Measurements from ENCODE around the gene AFP. TPM values are rescaled to one million over a fixed set of nuclear protein-coding genes. Genes with fewer than 3 reads are reported as not detected.

Gene AFP
- total RNA-seq, 2 donors from 2014 or later: not detected

- TF ChIP-seq CTCF (IDR thresholded peaks at IDR 0.05): no peak
- Histone ChIP-seq H3K4me1 (no peaks in the 10 kb centered on the region), H3K36me3 (no peaks in the 10 kb centered on the region), H3K4me3 (no peak overlapping the region), H3K27me3 (no peaks in the 10 kb centered on the region), H3K9me3 (no peaks in the 10 kb centered on the region), H3K27ac (no peak overlapping the region)
- no peak for DNase-seq (ENCODE audit: low spot score)
Observed at GRCh38 chr4:73456177-73457022, 20.4 kb downstream of the AFP start.

- Histone ChIP-seq H3K4me3 (no peak overlapping the region), H3K36me3 (no peaks in the 10 kb centered on the region), H3K27me3 (no peaks in the 10 kb centered on the region), H3K9me3 (no peaks in the 10 kb centered on the region), H3K27ac (no peak overlapping the region), H3K4me1 (no peaks in the 10 kb centered on the region)
- TF ChIP-seq CTCF (IDR thresholded peaks at IDR 0.05): no peak
- DNase-seq (ENCODE audit: low spot score): no peak
Observed at GRCh38 chr4:73458184-73459047, 22.4 kb downstream of the AFP start.

GRCh38 chr4:73459048-73459421 lies 23.0 kb downstream of the AFP start:
- Histone ChIP-seq H3K36me3 (no peaks in the 10 kb centered on the region), H3K4me3 (no peak overlapping the region), H3K27ac (no peak overlapping the region), H3K9me3 (no peaks in the 10 kb centered on the region), H3K27me3 (no peaks in the 10 kb centered on the region), H3K4me1 (no peaks in the 10 kb centered on the region)
- no peak for TF ChIP-seq CTCF (IDR thresholded peaks at IDR 0.05)
- no peak for DNase-seq (ENCODE audit: low spot score)

- TF ChIP-seq CTCF (IDR thresholded peaks at IDR 0.05): no peak
- no peak overlapping the region for H3K4me3 ChIP-seq
- H3K9me3 ChIP-seq: no peaks in the 10 kb centered on the region
- no peaks in the 10 kb centered on the region for H3K4me1 ChIP-seq
- DNase-seq (ENCODE audit: low spot score): no peak
- no peak overlapping the region for H3K27ac ChIP-seq
- H3K27me3 ChIP-seq: no peaks in the 10 kb centered on the region
- no peaks in the 10 kb centered on the region for H3K36me3 ChIP-seq
Observed at GRCh38 chr4:73460913-73461522, 25.0 kb downstream of the AFP start.

GRCh38 chr4:73468170-73468569 lies 32.1 kb downstream of the AFP start:
- Histone ChIP-seq H3K36me3 (no peaks in the 10 kb centered on the region), H3K4me3 (no peak overlapping the region), H3K27ac (no peak overlapping the region), H3K4me1 (no peaks in the 10 kb centered on the region), H3K9me3 (peaks cover 0 to 11% of the 10 kb centered on the region in 2 donors), H3K27me3 (no peaks in the 10 kb centered on the region)
- no peak for DNase-seq (ENCODE audit: low spot score)
- TF ChIP-seq CTCF (IDR thresholded peaks at IDR 0.05): no peak

Data from right atrium auricular region (tissue), 2 donors.